DMS79 (cell line): Measurements from ENCODE around the gene SRRM1.

Source experiments
- DNase-seq: peaks from one replicate; lab custom pipeline; 2025; lab: John Stamatoyannopoulos, UW

SRRM1 gene, protein sequence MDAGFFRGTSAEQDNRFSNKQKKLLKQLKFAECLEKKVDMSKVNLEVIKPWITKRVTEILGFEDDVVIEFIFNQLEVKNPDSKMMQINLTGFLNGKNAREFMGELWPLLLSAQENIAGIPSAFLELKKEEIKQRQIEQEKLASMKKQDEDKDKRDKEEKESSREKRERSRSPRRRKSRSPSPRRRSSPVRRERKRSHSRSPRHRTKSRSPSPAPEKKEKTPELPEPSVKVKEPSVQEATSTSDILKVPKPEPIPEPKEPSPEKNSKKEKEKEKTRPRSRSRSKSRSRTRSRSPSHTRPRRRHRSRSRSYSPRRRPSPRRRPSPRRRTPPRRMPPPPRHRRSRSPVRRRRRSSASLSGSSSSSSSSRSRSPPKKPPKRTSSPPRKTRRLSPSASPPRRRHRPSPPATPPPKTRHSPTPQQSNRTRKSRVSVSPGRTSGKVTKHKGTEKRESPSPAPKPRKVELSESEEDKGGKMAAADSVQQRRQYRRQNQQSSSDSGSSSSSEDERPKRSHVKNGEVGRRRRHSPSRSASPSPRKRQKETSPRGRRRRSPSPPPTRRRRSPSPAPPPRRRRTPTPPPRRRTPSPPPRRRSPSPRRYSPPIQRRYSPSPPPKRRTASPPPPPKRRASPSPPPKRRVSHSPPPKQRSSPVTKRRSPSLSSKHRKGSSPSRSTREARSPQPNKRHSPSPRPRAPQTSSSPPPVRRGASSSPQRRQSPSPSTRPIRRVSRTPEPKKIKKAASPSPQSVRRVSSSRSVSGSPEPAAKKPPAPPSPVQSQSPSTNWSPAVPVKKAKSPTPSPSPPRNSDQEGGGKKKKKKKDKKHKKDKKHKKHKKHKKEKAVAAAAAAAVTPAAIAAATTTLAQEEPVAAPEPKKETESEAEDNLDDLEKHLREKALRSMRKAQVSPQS

DNA sequence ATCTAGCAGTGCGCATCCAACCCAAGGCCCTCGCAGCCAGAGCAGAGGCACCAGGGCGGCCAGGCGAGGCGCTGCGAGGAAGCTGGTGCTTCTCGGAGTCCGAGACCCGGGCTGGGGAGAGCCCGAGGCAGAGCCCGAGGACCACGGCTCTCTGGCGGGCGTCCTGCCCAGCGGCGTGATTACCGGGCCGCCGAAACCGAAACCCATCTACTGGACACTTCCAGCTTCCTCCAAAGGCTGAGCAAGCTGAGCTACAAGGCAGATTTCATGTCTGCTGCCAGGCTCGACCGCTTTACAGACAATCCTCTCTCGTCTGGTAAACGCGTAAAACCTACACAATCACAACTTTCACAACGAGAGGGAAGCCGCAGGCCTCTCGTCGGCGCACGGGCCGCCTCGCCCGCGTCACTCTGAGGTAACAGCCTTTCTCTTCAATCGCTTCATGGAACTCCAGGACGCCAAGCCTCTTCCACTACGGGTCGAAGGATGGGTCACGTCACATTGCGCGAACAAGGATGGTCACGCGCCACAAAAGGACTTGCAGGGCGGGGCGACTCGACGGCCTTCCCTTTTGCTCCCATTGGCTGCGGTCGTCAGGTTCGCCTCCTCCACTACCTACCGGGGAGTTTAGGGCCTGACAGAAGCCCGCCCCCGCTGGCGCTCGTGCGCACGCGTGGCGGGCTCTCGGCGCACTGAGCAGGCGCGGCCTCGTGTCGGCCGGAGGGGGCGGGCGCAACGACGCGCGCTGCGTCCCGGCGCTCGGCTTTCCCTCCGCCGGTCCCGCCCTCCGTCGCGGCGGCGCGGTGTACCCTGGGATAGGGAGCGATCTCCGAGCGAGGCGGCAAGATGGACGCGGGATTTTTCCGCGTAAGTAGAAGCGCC is at the start of gene SRRM1:
TSS of gene SRRM1 (plus strand) at position 822 of the 882 bp plus-strand sequence. CDS start at position 847, 25 bp downstream.
- peak; percentile 100 for DNase-seq

DNA sequence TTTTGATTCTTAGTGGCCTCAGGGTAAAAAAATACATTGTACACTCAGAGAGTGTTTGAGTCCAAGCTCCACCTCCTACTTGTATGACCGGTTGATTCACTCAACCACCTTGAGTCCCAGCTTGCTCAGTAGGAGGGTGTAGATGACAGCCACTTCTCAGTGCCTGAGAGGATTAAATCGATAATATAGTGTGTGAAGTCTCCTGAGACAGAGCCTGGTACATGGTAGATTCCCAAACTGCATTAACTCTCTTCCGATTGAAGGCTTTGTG is 48.8 kb upstream of the SRRM1 start:
- DNase-seq, result peak; percentile 42

DNA sequence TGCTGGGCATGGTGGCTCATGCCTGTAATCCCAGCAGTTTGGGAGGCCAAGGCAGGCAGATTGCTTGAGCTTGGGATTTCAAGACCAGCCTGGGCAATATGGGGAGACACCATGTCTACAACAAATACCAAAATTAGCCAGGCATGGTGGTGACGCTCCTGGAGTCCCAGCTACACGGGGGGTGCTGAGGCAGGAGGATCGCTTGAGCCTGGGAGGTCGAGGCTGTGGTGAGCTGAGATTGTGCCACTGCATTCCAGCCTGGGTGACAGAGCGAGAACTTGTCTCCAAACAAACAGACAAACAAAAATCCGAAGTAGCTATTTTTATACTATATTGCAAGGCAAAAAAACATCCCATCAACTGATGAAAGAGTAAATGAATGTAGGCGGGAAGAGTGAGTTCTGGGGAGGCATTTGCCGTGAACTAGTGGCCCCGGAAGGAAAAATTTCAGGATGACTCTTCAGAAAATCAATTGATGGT is 46.7 kb upstream of the SRRM1 start:
- DNase-seq, result no peak

DNA sequence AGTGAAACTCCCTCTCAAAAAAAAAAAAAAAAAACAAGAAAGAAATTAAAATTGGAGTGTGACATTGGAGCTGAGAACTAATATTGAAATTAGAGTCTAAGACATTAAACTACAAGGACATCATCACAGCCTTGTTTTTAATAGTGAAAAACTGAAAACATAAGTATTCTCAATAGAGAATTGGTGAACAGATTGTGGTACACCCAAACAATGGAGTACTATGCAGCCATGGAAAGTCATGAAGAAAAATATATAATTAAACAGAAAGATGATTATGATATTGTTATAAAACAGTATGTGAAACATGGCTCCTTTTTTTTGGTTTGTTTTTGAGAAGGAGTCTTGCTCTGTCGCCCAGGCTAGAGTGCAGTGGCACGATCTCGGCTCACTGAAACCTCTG is 43.8 kb upstream of the SRRM1 start:
- DNase-seq, result no peak

GRCh38 chr1:24600551-24600950 is 42.6 kb upstream of the SRRM1 start:
- no peak for DNase-seq

- no peak for DNase-seq
Measured at GRCh38 chr1:24605534-24606295, 37.4 kb upstream of the SRRM1 start.

DNA sequence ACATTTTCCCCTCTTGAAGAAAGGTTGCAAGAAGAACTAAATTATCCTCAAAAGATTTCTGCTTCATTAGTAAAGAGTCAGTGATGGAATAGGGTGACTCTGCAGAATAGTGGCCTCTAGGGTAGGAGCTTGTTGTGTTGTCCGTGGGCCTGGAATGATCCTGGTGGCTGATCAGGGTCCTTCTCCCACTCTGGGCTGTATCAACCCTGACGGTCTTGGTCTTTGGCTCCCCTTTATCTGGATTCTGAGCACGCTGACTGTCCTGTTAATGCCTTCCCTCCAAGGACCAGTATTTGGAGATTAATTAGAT is 36.9 kb upstream of the SRRM1 start:
- DNase-seq, result no peak

- no peak for DNase-seq
Measured at GRCh38 chr1:24606621-24607020, 36.5 kb upstream of the SRRM1 start.

DNA sequence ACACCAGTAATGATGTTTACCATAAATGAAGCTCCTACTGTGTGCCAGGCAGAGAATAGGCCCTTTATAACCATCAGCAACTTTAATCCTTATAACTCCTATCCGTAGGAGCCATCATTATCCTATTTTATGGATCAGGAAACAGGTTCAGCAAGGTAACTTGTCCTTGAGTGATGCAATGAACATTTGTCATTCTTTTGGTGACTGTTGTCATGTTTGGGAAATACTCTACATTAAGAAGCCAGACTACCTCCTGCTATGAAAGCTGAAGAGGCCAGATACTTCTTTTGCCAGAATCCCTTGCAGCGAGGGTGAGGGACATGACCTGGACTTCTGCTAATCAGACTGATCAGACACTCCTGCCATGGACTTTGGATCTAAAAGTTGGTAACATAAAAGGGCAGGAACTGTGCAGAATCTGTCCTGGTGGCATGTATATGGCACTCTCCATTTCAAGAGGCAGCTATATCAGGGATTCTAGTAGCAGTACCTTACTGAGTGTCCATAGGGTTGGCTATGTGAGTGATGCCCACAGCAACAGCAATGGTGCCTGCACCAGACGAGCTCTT is 33.1 kb upstream of the SRRM1 start:
- no peak for DNase-seq

GRCh38 chr1:24619376-24619775 is 23.7 kb upstream of the SRRM1 start:
- DNase-seq, result no peak

GRCh38 chr1:24620678-24621077 is 22.4 kb upstream of the SRRM1 start:
- DNase-seq, result no peak

DNA sequence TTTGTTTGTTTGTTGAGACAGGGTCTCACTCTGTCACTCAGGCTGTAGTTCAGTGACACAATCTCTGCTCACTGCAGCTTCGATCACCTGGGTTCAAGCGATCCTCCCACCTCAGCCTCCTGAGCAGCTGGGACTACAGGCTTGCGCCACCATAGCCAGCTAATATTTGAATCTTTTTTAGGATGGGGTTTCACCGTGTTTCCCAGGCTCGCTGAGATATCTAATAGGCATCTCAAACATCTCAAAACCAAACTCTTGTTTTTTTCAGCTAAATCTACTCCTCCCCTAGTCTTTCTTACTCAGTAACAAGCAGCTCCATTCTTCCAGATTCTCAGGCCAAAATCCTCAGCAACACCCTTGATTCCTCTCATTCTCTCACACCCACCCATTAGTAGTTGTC is 22.0 kb upstream of the SRRM1 start:
- DNase-seq, result no peak

DNA sequence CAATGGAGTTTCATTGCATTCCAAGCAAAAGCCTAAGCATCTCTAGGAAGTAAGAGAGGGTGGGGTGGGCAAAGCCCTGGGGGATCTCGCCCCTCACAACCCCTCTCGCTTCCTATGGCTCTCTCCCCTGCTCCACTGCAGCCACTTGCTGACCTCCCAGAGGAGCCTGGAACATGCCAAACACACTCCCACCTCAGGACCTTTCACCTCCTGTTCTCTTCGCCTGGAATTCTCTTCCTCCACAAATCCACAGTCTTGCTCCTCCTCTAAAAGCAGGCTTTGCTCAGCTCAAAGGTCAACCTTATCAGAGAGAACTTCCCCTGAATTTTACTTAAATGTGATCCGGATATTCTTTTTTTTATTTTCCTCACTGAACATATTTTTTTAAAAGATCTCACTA is 20.9 kb upstream of the SRRM1 start:
- no peak for DNase-seq

- no peak for DNase-seq
Measured at GRCh38 chr1:24632832-24633175, 10.3 kb upstream of the SRRM1 start.

- DNase-seq, result peak; percentile 42
Measured at GRCh38 chr1:24635195-24635843, 7.8 kb upstream of the SRRM1 start.

DNA sequence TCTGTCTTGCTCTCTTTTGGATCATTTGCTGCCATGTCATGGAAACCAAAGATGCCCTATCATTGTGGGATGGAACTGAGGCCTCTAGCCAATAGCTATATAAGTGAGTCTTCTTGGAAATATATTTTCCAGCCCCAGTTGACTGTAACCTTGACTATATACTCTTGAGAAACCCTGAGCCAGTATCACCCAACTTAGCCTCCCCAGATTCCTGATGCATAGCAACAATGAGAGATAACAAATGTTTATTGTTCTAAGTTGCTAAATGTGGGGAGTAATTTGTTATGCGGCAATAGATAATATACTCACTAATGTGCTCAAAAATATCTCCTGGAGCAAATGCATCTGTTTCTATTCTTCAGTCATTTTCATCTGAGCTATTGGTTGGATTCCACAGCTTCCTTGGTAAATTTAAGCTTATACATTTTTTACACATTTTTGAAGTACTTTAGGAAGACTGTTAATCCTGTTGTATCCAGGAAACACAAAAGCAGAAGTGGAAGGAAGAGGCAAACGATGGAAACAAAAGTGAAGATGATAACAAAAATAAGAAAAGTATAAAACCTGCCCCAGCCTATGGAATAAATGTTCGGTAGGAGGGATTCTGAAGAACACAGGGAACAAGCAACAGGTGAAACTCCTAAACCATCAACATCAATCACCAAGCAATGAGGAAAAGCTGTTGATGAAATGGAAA is 6.3 kb upstream of the SRRM1 start:
- DNase-seq, result no peak

GRCh38 chr1:24639094-24639493 is 4.0 kb upstream of the SRRM1 start:
- DNase-seq, result no peak

DNA sequence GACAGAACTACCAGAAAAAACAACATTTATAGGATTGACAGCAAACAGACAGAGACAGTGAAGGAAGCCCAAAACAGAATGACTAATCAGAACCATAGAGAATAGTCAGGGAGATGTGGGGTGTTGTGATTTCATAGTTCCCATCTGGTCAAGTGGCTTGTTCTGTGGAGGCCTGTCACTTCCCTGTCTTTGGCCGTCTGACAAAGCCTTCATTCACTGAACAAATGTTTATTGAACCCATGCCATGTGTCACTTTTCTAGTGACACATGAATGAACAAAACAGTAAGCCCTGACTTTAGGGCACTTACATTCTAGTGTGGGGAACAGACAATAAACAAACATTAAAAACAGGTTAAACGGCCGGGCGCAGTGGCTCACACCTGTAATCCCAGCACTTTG is 3.2 kb upstream of the SRRM1 start:
- peak; percentile 28 for DNase-seq

GRCh38 chr1:24640288-24640687 is 2.8 kb upstream of the SRRM1 start:
- DNase-seq, result no peak

GRCh38 chr1:24641646-24642151 is 1.4 kb upstream of the SRRM1 start:
- DNase-seq, result no peak
